Neuron (in vitro differentiated cells): ENCODE results near the gene MYO3B.

Experiments
- H2AFZ ChIP-seq: one replicate; pipeline ENCODE4 v1.6.1; 2013; ENCODE audit warnings: low read depth, mild to moderate bottlenecking, inconsistent platforms, low read length, moderate library complexity
- H3K27me3 ChIP-seq: one replicate; pipeline ENCODE4 v1.6.1; 2013; ENCODE audit warnings: low read length; ENCODE audit not compliant: insufficient read depth
- H3K36me3 ChIP-seq: one replicate; pipeline ENCODE4 v1.6.1; 2013; ENCODE audit warnings: low read length; ENCODE audit not compliant: insufficient read depth
- H3K4me1 ChIP-seq: one replicate; pipeline ENCODE4 v1.6.1; 2013; ENCODE audit warnings: low read length; ENCODE audit not compliant: insufficient read depth
- H3K4me3 ChIP-seq: 2 replicates; pipeline ENCODE4 v1.5.1; 2013; ENCODE audit warnings: mild to moderate bottlenecking, low read length, moderate library complexity
- H3K9me3 ChIP-seq: one replicate; pipeline ENCODE4 v1.6.1; 2013; ENCODE audit warnings: low read length

The MYO3B gene

GRCh38 chr2:170236680-170237047 lies 58.7 kb downstream of the MYO3B start:
- Histone ChIP-seq H2AFZ (no peak overlapping the region), H3K9me3 (no peaks in the 10 kb centered on the region), H3K36me3 (no peaks in the 10 kb centered on the region), H3K27me3 (peaks cover 4% of the 10 kb centered on the region), H3K4me3 (no peak overlapping the region), H3K4me1 (peaks cover 16% of the 10 kb centered on the region)

- Histone ChIP-seq H3K27me3 (no peaks in the 10 kb centered on the region), H3K9me3 (no peaks in the 10 kb centered on the region)
These were observed 59.7 kb downstream of the MYO3B start for GRCh38 chr2:170237572-170238120.

GRCh38 chr2:170238776-170239175 lies 60.8 kb downstream of the MYO3B start:
- no peak overlapping the region for H2AFZ ChIP-seq
- H3K9me3 ChIP-seq: no peaks in the 10 kb centered on the region
- H3K4me3 ChIP-seq: no peak overlapping the region
- no peaks in the 10 kb centered on the region for H3K36me3 ChIP-seq
- no peaks in the 10 kb centered on the region for H3K27me3 ChIP-seq
- H3K4me1 ChIP-seq: peaks cover 16% of the 10 kb centered on the region

More at GRCh38 chr2:170237572-170238120, 59.7 kb downstream of the MYO3B start:
- Histone ChIP-seq H3K36me3 (no peaks in the 10 kb centered on the region), H3K4me3 (no peak overlapping the region), H3K4me1 (peaks cover 16% of the 10 kb centered on the region), H2AFZ (no peak overlapping the region)

- no peaks in the 10 kb centered on the region for H3K27me3 ChIP-seq
- no peak overlapping the region for H3K4me3 ChIP-seq
- peaks cover 16% of the 10 kb centered on the region for H3K4me1 ChIP-seq
- no peaks in the 10 kb centered on the region for H3K36me3 ChIP-seq
- no peak overlapping the region for H2AFZ ChIP-seq
- no peaks in the 10 kb centered on the region for H3K9me3 ChIP-seq
These were observed 62.7 kb downstream of the MYO3B start for GRCh38 chr2:170240629-170241028.

- peaks cover 8% of the 10 kb centered on the region for H3K4me1 ChIP-seq
- no peak overlapping the region for H3K4me3 ChIP-seq
- no peak overlapping the region for H2AFZ ChIP-seq
- H3K27me3 ChIP-seq: peaks cover 3% of the 10 kb centered on the region
- no peaks in the 10 kb centered on the region for H3K36me3 ChIP-seq
- no peaks in the 10 kb centered on the region for H3K9me3 ChIP-seq
These were observed 63.8 kb downstream of the MYO3B start for GRCh38 chr2:170241756-170242155.

GRCh38 chr2:170243118-170243837 lies 65.3 kb downstream of the MYO3B start:
- Histone ChIP-seq H3K27me3 (peaks cover 3% of the 10 kb centered on the region), H3K36me3 (no peaks in the 10 kb centered on the region), H3K4me1 (peaks cover 3% of the 10 kb centered on the region), H2AFZ (no peak overlapping the region), H3K4me3 (no peak overlapping the region), H3K9me3 (no peaks in the 10 kb centered on the region)

- H3K4me3 ChIP-seq: no peak overlapping the region
- H3K9me3 ChIP-seq: no peaks in the 10 kb centered on the region
- peaks cover 3% of the 10 kb centered on the region for H3K27me3 ChIP-seq
- no peak overlapping the region for H2AFZ ChIP-seq
- peaks cover 3% of the 10 kb centered on the region for H3K4me1 ChIP-seq
- H3K36me3 ChIP-seq: no peaks in the 10 kb centered on the region
These were observed 66.0 kb downstream of the MYO3B start for GRCh38 chr2:170243898-170244297.

- H3K27me3 ChIP-seq: peaks cover 3% of the 10 kb centered on the region
- no peaks in the 10 kb centered on the region for H3K9me3 ChIP-seq
- no peak overlapping the region for H2AFZ ChIP-seq
- H3K36me3 ChIP-seq: no peaks in the 10 kb centered on the region
- H3K4me1 ChIP-seq: peaks cover 3% of the 10 kb centered on the region
- H3K4me3 ChIP-seq: no peak overlapping the region
These were observed 66.6 kb downstream of the MYO3B start for GRCh38 chr2:170244555-170244954.

GRCh38 chr2:170245312-170245711 lies 67.4 kb downstream of the MYO3B start:
- H3K27me3 ChIP-seq: peaks cover 3% of the 10 kb centered on the region
- H3K4me3 ChIP-seq: no peak overlapping the region
- peaks cover under 1% of the 10 kb centered on the region for H3K9me3 ChIP-seq
- H3K4me1 ChIP-seq: no peaks in the 10 kb centered on the region
- no peaks in the 10 kb centered on the region for H3K36me3 ChIP-seq
- no peak overlapping the region for H2AFZ ChIP-seq

GRCh38 chr2:170247333-170247732 lies 69.4 kb downstream of the MYO3B start:
- Histone ChIP-seq H3K36me3 (no peaks in the 10 kb centered on the region), H3K9me3 (peaks cover 3% of the 10 kb centered on the region), H3K4me1 (no peaks in the 10 kb centered on the region), H3K4me3 (no peak overlapping the region), H3K27me3 (peaks cover 3% of the 10 kb centered on the region), H2AFZ (no peak overlapping the region)

- H3K4me1 ChIP-seq: no peaks in the 10 kb centered on the region
- H3K27me3 ChIP-seq: peaks cover 3% of the 10 kb centered on the region
- H2AFZ ChIP-seq: no peak overlapping the region
These were observed 70.0 kb downstream of the MYO3B start for GRCh38 chr2:170247882-170248393.

GRCh38 chr2:170248574-170249393 lies 70.8 kb downstream of the MYO3B start:
- peaks cover 3% of the 10 kb centered on the region for H3K27me3 ChIP-seq

More at GRCh38 chr2:170247882-170248393, 70.0 kb downstream of the MYO3B start:
- H3K36me3 ChIP-seq: no peaks in the 10 kb centered on the region
- H3K9me3 ChIP-seq: peaks cover 3% of the 10 kb centered on the region
- H3K4me3 ChIP-seq: no peak overlapping the region

GRCh38 chr2:170249761-170250160 lies 71.8 kb downstream of the MYO3B start:
- Histone ChIP-seq H3K4me1 (no peaks in the 10 kb centered on the region), H3K36me3 (no peaks in the 10 kb centered on the region), H3K27me3 (peaks cover 3% of the 10 kb centered on the region), H3K4me3 (no peak overlapping the region), H2AFZ (no peak overlapping the region), H3K9me3 (peaks cover 3% of the 10 kb centered on the region)

More at GRCh38 chr2:170248574-170249393, 70.8 kb downstream of the MYO3B start:
- Histone ChIP-seq H3K9me3 (peaks cover 3% of the 10 kb centered on the region), H3K4me3 (no peak overlapping the region), H2AFZ (no peak overlapping the region), H3K36me3 (no peaks in the 10 kb centered on the region), H3K4me1 (no peaks in the 10 kb centered on the region)
